HS-27A (cell line): Measurements from ENCODE around the gene NR1D1.

Experiments used
- DNase-seq: peaks from one replicate; pipeline ENCODE4 v3.0.0-alpha.2; 2012; ENCODE audit warnings: low read depth, missing footprints

NR1D1 gene

GRCh38 chr17:40097087-40097486 lies 3.3 kb downstream of the NR1D1 start:
- no peak for DNase-seq

- DNase-seq = no peak
Measured at GRCh38 chr17:40095944-40096791, 4.2 kb downstream of the NR1D1 start.

DNA sequence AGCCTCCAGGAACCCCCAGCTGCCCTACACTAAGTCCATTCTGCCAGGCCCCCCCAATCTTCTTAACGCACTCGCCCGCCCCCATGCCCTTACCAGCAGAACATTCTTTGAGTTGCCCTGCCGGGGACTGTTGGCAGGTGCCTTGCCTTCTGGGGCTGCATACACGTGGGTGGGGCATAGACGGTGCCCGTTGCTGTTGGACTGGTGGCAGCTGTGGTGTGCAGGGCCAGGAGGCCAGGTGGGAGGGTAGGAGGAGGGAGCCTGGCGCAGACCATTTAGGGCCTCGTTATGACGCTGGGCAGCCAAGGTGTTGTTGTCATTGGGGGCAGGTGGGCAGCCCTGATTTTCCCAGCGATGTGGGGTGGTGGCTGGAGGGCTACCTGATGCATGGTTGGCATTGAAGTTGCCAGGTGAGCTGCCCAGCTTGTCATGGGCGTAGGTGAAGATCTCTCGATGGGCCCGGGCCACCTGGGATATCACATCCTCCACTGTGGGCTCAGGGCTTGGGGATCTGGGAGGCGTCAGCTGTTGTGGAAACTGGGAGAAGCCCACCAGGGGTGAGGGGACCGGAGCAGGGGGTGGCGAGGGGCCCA lies 4.9 kb downstream of the NR1D1 start:
- no peak for DNase-seq

DNA sequence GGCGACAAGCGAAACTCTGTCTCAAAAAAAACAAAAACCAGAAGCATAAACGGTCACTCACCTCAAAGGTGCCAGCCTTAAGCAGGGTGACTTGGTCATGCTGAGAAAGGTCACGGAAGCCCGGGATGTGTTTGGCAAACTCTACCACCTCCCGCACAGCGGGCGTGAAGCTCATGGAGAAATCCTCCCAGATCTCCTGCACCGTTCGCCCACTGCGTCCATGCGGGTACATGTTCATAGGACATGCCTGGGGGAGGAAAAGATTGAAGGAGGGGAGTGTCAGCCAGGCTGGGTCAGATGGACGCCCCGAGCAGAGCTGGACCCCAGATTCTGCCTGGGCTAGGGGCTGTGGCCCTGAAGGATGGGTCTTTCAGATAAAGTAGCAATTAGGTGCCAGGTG lies 5.5 kb downstream of the NR1D1 start:
- no peak for DNase-seq

GRCh38 chr17:40093580-40094201 lies 6.7 kb downstream of the NR1D1 start:
- no peak for DNase-seq

- no peak for DNase-seq
Measured at GRCh38 chr17:40093005-40093579, 7.3 kb downstream of the NR1D1 start.

GRCh38 chr17:40092581-40092980 lies 7.8 kb downstream of the NR1D1 start:
- DNase-seq = no peak

- no peak for DNase-seq
Measured at GRCh38 chr17:40091691-40092397, 8.5 kb downstream of the NR1D1 start.

DNA sequence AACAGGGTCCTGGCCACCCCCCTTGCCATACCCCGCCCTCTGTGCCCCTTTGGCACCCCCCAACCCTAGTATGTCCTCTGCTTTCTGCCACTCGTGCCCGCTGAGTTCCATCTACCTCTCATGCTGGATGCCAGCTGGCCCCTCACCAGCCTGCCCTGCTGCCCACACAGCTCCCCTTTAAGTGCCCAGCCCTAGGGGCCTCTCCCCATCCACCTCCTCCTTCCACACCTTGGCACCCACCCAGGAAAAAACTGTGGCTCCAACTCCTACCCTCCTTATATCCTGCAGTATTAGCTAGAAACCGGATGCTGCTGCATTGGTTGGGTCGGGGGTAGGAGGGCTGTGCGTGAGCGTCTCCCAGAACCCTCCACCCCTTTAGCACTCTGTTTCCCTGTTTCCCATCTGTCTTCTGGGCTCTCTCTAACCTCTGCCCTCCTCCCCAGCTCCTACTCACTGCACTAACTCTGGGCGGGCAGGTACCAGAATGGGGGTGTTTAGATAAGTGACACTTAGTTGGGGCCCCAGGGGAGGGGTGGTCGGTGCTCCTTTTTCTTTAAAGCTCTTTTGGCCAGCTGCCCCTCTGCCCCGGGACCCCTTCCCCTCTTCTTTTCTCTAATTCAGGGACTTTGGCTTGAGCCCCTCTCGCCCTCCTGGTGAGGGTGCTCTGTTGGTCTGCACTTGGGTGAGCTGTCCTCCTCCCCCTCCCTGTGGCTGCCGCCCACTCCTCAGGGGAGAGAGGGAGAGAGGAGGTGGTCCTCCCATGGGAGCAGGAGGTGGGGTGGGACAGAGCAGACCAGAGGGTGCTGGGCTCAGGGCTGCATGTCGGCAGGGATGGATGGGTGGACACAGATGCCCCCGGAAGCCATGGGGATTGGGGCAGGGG lies 9.9 kb downstream of the NR1D1 start:
- no peak for DNase-seq

DNA sequence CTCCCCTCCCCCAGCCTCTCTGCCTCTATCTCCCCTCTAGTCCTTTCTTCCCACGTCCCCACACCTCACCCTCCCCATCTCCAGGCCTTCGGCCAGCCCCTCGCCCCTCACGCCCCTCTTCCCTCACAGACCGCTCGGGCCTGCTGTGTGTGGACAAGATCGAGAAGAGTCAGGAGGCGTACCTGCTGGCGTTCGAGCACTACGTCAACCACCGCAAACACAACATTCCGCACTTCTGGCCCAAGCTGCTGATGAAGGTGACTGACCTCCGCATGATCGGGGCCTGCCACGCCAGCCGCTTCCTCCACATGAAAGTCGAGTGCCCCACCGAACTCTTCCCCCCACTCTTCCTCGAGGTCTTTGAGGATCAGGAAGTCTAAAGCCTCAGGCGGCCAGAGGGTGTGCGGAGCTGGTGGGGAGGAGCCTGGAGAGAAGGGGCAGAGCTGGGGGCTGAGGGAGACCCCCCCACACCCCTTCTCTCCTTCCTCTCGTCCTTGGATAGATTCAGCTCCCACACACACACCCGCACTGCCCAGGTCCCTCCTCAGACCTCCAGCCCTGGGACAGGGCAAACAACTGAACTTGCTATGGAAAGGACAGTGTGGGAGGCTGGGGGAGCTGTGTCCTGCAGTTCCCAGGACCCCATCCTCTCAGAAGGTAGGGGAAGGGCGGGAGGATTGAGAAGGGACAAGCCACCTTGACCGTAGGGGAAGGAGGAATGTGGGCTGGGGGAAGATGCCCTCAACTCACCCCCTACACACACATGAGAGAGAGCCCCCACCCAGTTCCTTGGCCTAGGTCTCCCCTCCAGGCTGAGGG lies 11.1 kb downstream of the NR1D1 start:
- no peak for DNase-seq

- no peak for DNase-seq
Measured at GRCh38 chr17:40087903-40088718, 12.3 kb downstream of the NR1D1 start.

DNA sequence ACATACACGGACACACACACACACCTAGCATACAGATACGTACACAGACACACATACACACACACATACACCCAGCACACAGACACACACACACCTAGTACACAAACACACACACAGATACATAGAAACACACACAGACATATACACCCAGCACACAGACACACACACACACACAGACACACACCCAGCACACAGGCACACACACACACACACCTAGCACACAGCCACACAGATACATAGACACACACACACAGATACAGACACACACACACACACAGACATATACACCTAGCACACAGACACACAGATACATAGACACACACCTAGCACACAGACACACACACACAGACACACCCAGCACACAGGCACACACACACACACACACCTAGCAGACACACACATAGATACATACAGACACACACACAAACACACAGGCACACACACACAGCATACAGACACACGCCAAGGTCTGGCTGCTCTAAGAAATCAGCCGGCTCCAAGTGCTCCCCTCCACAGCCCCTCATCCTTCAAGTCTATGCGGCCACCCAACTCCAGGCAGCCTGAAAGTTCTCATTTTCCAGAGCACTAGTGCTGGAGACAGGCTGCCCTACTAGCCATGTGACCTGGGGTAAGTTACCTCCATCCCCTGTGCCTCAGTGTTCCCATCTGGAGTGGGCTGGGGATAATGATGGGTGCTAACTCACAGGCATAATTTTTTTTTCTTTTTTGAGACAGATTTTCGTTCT lies 13.2 kb downstream of the NR1D1 start:
- no peak for DNase-seq

DNA sequence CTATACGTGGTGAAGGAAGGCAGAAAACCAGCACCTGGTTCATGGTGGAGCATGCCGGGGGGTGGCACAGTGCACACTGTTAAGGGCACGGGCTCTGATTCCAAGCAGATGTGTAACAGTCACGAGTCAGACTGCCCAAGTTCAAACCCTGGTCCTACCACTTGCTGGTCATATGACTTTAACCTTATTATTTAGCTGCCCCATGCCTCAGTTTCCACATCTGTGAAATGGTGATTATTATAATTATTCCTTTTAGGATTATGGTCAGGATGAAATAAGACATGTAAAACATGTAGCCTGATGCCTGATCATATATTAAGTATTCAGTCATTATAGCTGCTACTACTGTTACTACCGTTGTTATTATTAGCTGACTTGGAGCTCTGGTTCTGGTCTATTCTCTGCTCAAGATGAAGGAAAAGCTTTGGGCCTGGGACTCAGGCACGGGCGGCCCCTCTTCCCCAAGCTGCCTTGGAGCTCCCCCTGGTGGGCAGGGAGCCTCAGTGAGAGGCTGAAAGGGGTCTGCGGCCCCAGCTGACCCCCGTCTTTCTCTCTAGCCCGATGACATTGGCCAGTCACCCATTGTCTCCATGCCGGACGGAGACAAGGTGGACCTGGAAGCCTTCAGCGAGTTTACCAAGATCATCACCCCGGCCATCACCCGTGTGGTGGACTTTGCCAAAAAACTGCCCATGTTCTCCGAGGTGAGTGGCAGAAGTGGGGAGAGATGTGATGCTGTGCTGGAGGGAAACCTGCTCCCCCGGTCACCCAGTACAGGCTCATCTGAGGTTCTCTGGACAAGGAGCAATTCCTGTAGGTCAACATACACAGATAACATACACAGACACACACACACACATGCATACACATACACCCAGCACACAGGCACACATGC lies 14.0 kb downstream of the NR1D1 start:
- no peak for DNase-seq

DNA sequence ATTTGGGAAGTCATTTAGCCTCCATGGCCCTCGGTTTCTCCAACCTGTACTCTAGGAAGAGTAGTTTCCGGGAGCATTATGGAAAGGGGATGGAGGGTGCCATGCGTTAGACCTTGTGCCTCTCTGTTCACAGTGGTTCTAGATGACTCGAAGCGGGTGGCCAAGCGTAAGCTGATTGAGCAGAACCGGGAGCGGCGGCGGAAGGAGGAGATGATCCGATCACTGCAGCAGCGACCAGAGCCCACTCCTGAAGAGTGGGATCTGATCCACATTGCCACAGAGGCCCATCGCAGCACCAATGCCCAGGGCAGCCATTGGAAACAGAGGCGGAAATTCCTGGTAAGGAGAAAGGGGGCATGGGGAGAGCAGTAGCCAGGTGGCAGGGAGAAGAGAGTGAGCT lies 15.9 kb downstream of the NR1D1 start:
- no peak for DNase-seq

DNA sequence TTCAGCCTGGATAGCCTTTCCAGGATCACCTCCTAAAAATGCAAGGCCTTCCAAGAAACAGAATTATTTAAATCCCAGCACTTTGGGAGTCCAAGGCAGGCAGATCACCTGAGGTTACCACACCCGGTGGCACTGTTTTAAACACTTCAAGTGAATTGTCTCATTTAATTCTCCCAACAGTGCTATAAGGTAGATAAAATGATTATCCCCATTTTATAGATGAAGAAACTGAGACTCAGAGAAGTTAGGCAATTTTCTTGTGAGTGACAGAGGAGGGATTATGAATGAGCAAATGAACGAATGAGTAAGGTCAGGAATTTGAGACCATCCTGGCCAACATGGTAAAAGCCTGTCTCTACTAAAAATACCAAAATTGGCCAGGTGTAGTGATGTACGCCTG lies 20.8 kb downstream of the NR1D1 start:
- DNase-seq = no peak

- DNase-seq = no peak
Measured at GRCh38 chr17:40076591-40076990, 23.8 kb downstream of the NR1D1 start.

- no peak for DNase-seq
Measured at GRCh38 chr17:40075942-40076498, 24.4 kb downstream of the NR1D1 start.
